ENCODE measurements around the gene UCK2. TPM values are rescaled to one million over a fixed set of nuclear protein-coding genes. Genes with fewer than 3 reads are reported as not detected.

Gene UCK2
- total RNA-seq, 1 experiment from 2014 or later: 109 TPM

DNA sequence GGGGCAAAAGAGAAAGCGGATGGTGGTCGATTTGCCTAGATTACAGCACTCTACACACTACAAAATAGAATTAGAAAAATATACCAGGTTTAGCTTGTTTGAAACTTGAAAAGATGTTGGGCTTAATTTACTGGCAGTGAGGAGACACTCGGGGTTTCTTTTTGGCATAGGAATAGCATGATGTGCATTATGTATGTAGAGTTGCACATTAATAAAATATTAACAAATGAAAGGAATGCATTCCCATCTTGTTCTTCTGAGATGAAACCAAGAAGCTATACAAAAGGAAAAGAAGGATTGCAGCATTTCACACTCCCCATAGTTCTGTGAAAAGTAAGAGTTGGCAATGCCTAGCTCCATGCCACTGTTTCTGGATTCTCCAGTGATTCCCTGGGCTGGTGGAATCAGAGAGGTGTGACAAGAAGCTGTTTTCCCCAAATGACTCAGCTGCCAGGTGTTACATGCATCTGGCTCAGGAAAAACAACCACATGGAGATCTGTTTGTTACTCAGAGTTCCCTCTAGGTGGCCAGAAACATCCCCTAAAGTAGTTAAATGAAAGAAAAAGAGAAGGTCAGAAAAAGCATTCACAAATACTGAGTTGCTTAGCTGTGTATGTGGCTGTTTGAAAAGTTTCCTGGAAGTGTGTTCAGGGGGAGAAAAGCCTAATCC lies 115.6 kb downstream of the UCK2 start:
- DNase-seq (ENCODE audit: low read depth): no peak
- in situ Hi-C loops (cut with HindIII; ENCODE audit: low pct_unique_long_range_greater_than_20kb, low sequenced_read_pairs): no loop called here

DNA sequence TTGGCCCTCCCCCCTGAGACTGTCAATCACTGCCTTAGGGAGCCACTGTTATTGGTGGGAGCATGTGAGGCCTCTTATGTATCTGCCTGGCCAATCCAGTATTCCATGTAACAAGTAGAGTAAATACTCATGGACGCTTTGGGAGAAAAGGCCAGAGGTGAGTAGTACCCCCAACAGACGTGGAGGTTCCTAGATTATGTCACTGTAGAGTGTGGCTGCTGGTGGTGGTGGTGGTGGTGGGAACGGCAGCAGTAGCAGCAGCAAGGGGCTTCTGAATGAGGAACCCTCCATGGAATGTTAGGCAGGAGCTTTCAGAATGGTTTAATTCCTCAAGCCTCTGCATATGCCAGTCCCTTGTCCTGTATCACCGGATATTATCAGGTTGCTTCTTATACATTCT lies 118.5 kb downstream of the UCK2 start:
- no peak for DNase-seq (ENCODE audit: low read depth)
- in situ Hi-C loops (cut with HindIII; ENCODE audit: low pct_unique_long_range_greater_than_20kb, low sequenced_read_pairs): no loop called here

DNA sequence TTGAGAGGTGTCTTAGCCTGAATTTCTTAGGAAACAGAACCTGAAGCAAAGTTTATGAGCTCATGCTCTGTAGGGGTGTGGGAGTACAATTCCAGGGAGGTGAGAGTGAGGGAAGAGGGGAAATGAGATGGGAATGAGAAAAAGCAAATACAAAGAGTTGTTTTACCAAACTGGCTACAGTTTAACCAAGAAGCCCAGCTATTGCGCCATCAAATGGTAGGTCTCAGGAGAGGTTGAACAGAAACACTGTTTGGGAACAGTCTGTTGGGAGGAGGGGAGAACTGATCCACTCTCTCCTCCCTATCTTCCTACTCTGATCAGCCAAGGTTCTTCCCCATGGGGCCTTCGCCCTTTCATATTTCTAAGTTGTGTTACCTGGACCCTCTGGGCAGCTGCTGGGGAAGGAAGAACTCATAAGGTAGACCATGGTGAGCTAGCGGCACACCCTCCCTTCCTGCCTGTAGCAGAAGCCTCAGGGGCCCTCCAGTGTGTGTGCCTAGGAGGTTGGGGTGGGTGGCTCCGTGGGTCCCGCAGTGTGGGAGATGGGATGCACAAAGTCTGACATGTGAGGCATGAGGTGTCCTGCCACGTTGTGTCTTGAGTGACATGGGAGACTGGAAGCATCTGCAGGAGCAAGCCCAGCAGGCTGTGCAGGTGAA lies 120.5 kb downstream of the UCK2 start:
- DNase-seq (ENCODE audit: low read depth): no peak
- in situ Hi-C loops (cut with HindIII; ENCODE audit: low pct_unique_long_range_greater_than_20kb, low sequenced_read_pairs): no loop called here

DNA sequence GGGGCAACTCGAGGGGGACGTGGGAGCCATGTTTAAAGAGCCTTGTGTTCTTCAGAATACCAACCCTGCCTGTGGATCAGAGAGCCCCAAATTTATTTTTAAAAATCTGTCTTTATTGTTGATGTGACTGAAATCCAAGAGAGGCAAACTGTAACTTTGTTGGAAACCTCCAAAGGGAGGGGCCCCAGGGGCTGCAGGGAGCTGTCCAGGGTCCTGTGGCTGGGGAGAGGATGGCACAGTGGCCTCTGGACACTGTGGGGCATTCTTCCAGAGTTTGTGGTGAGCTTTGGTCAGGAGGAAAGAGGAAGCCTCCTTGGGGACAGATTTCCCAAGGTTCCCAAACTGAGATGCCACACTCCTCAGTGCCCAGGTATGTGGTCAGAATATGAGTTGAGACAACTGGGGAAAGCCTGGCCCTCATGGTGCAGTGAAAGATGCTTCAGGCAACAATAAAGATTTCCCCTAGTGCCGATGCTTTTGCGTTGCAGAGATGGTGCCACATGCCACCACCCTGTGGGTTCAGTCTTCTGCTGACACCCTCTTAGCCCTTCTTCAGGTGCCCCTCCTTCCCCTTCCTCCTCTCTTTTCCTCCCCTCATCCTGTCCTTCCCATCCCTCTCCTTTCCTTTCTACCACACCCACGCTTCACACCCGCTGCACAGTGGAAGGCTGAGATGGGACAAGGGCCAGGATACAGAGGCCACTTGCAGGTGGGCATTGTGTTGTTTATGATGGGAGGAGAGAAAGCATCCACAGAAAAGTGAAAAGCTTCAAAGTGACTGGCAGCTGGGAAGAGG lies 122.1 kb downstream of the UCK2 start:
- DNase-seq (ENCODE audit: low read depth): no peak
- in situ Hi-C loops (cut with HindIII; ENCODE audit: low pct_unique_long_range_greater_than_20kb, low sequenced_read_pairs): no loop called here

DNA sequence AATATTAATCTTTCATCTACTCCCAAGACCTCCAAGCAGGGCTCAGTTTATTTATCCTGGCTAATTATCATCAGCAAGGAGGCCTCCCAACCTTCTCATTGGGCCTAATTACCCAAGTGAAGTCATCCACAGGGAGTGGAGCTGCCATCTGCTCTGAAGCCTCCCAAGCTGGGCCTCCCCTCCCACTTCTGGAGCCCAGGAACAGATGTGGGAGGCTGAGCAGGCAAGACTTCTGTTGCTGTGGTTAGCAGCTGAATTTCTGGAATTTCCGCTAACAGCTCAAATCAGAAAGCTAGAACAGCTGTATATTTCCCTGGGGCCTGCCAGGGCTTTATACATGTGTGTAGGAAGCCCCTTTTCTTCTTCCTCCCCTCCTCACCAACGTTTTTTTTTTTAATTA lies 127.5 kb downstream of the UCK2 start:
- DNase-seq (ENCODE audit: low read depth): no peak
- in situ Hi-C loops (cut with HindIII; ENCODE audit: low pct_unique_long_range_greater_than_20kb, low sequenced_read_pairs): no loop called here

DNA sequence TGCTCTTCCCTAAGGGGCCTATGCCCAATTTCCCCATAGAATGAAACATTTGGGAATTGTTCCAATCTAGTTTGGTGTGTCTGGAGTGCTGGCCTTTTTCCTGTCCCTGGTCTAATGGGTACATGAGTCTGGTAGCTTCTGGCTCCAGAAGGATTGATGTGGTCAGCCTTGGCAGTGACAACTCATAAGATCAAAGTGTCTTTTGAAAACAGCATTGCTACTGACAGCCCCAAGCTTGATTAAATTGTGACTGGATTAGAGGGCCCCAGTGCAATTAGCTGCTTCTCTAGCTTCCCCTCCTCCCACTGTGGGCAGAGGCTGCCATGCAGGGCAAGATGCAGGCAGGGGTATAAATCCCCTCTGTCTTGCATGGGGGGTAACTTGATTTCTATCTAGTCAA lies 130.9 kb downstream of the UCK2 start:
- in situ Hi-C loops (cut with HindIII; ENCODE audit: low pct_unique_long_range_greater_than_20kb, low sequenced_read_pairs): no loop called here
- no peak for DNase-seq (ENCODE audit: low read depth)

DNA sequence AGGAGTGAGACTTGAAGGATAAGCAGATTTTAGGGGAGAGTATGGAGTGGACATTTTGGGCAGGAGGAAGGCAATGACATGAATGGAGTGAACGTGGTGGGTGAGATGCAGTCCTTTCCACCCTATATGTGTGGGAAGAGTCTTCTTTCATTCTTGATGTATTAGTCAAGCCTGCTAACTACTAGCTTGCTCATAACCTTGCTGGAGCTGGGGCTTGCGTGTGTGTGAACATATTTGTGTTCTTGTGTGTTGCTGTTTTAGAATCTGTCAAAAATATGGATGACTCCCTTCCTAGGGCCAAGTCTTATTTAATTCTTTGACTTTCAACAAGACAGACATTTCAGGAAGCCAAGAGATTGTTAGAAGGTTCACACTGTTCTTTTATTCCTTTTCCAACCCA lies 132.7 kb downstream of the UCK2 start:
- in situ Hi-C loops (cut with HindIII; ENCODE audit: low pct_unique_long_range_greater_than_20kb, low sequenced_read_pairs): no loop called here
- DNase-seq (ENCODE audit: low read depth): no peak

DNA sequence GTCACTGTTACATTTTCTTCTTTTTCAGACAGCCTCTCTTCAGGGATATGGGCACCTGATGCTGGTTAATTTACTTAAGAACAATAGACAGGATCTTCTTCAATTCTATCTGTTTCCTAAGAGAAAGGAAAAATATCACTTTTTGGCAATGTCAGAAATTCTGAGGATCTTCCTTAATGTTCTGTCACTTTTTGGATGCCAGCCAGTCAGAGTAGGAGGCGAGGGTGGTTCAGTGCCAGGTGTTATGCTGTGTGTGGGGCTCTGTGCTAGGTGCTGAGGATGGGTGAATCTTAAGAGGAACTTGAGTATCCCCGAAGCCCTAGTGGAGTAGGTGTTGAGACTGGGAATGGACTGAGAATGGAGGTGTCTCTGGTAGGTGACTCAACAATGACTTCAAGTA lies 133.5 kb downstream of the UCK2 start:
- no peak for DNase-seq (ENCODE audit: low read depth)
- in situ Hi-C loops (cut with HindIII; ENCODE audit: low pct_unique_long_range_greater_than_20kb, low sequenced_read_pairs): no loop called here

Other genes starting within 250 kb of the UCK2 start
- 388 and 424 TPM in 2 replicates for gene MGST3, start 196.4 kb upstream of the UCK2 start, total RNA-seq (2014; rRNA removed; shearing (Covaris generic); ENCODE audit: low replicate concordance)
- 117 and 126 TPM in 2 replicates for gene ALDH9A1, start 129.1 kb upstream of the UCK2 start, total RNA-seq (2014; rRNA removed; shearing (Covaris generic); ENCODE audit: low replicate concordance)
- gene TMCO1, start 58.7 kb upstream of the UCK2 start, total RNA-seq (2014; rRNA removed; shearing (Covaris generic); ENCODE audit: low replicate concordance): 27.2 and 73.4 TPM in 2 replicates

All from Caki2 (cell line).